AG10803 (cell line): ENCODE results near the gene MINDY2.

ENCODE experiments used
- DNase-seq: peaks from one replicate; pipeline ENCODE4 v3.0.0; 2010; ENCODE audit warnings: low read depth
- H3K4me3 ChIP-seq: 2 replicates; pipeline ENCODE4 v1.5.1; 2011; ENCODE audit warnings: mild to moderate bottlenecking, low read length, control low read depth
- TF ChIP-seq, protein P1 (sequence below): conservative IDR thresholded peaks from 2 replicates; pipeline ENCODE4 v1.5.1; 2011; ENCODE audit warnings: mild to moderate bottlenecking, low read length, control low read depth, inconsistent platforms

The MINDY2 gene

DNA sequence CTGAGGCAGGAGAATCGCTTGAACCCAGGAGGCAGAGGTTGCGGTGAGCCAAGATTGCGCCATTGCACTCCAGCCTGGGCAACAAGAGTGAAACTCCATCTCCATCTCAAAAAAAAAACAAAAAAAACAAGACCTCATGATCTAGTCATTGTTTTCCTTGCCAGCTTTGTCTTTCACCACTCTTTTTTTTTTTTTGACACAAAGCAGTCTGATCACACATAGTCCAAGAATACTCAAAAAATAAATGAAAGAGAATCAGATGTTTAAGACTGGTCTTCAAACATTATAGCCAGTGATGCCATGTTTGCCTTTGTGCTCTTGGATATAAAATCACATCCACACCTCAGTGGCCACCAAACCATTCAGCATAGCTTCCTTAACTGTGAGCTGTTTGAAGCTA is 15.8 kb upstream of the MINDY2 start:
- TF ChIP-seq, protein P1, sequence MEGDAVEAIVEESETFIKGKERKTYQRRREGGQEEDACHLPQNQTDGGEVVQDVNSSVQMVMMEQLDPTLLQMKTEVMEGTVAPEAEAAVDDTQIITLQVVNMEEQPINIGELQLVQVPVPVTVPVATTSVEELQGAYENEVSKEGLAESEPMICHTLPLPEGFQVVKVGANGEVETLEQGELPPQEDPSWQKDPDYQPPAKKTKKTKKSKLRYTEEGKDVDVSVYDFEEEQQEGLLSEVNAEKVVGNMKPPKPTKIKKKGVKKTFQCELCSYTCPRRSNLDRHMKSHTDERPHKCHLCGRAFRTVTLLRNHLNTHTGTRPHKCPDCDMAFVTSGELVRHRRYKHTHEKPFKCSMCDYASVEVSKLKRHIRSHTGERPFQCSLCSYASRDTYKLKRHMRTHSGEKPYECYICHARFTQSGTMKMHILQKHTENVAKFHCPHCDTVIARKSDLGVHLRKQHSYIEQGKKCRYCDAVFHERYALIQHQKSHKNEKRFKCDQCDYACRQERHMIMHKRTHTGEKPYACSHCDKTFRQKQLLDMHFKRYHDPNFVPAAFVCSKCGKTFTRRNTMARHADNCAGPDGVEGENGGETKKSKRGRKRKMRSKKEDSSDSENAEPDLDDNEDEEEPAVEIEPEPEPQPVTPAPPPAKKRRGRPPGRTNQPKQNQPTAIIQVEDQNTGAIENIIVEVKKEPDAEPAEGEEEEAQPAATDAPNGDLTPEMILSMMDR: no peak
- no peak for DNase-seq
- H3K4me3 ChIP-seq: no peak overlapping the region

DNA sequence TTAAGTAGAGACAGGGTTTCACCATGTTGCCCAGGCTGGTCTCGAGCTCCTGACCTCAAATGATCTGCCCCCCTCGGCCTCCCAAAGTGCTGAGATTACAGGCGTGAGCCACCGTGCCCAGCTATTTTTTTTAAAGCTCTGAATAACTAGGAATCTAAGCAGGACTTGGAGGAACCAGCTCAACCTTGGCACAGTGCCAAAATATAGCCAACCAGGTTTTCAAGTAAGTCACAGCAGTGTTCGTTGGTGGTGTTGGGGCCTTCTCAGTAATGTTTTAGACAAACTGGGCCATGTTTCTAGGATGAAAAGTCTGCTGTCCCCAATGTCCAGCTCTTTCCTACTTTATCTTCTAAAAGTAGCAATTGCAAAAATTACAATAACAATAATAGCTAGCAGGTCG is 15.1 kb upstream of the MINDY2 start:
- H3K4me3 ChIP-seq: no peak overlapping the region
- TF ChIP-seq, protein P1: no peak
- no peak for DNase-seq

DNA sequence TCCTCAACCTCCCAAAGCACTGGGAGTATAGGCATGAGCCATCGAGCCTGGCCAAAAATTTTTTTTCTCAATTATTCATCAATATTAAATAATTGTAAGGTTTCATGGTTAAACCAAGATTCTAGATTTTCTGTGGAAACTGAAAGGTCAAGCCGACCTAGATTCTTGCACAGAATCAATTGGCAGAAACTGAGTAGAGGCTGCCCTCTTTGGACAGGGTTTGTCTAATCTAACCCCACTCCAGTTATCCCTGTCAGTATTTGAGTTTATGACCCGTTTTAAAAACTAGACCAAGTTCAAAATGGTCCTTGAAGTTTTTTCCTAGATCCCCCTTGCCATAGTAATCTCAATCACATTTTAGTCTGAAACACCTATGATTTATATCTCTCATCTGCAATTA is 13.0 kb upstream of the MINDY2 start:
- DNase-seq: peak; percentile 49
- TF ChIP-seq, protein P1: peak; percentile 56
- H3K4me3 ChIP-seq: no peak overlapping the region

DNA sequence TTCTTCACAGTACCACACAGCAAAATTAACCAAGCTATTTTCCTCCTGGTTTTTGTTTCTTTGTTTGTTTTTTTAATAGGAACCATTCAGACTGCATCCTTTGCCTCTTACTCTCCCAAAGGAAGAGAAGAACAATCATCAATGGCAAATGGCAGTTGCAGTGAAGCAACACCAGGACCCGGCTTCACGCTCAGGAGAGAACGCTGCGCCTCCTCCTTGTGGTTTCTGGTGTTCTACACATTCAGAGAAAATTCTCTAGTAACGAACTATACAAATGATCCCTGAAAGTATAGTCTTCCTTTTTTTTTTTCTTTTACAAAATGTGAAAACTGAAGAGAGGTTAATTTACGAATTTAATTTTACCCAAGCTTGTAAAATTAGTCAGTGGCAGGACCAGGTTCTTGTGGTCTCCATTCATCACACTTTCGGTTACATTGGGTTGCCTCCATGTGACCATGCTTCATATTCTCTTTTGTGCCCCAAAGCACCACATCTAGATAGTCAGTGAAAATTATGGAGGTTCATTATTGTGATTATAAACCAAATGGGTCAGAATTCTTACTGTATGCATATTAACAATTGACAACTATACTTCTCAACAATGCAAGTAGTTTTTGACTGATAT is 10.6 kb upstream of the MINDY2 start:
- no peak for DNase-seq
- no peak overlapping the region for H3K4me3 ChIP-seq
- TF ChIP-seq, protein P1: no peak

DNA sequence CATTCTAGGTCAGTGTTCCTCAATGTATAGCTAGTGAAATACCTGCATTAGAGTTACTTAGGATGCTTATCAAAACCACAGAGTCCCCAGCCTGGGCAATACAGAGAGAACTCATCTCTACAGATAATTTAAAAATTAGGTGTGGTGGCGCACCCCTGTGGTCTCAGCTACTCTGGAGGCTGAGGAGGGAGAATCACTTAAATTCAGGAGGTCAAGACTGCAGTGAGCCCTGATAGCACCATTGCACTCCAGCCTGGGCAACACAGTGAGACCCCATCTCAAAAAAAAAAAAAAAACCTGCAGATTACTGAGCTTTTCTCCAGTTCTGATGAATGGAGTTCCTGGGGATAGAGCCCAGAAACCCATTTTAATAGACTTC is 10.1 kb upstream of the MINDY2 start:
- TF ChIP-seq, protein P1: no peak
- no peak overlapping the region for H3K4me3 ChIP-seq
- no peak for DNase-seq

DNA sequence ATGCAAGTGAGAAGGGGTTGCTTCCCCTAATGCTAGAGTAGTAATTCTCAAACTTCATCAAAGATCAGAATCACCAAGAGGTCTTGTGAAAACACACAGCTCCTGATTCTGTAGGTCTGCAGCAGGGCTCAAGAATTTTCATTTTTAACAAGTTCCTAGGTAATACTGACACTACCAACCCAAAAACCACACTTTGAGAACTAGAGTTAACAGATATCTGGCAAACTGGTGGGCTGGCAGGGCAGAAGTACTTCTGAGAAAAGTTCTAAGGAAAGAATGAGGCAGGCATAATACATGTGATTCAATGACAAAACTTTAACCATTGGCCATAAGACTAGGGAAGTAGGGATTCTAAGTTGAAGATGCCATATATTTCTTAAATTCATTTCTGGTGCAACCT is 8.8 kb upstream of the MINDY2 start:
- no peak overlapping the region for H3K4me3 ChIP-seq
- no peak for DNase-seq
- TF ChIP-seq, protein P1: no peak

DNA sequence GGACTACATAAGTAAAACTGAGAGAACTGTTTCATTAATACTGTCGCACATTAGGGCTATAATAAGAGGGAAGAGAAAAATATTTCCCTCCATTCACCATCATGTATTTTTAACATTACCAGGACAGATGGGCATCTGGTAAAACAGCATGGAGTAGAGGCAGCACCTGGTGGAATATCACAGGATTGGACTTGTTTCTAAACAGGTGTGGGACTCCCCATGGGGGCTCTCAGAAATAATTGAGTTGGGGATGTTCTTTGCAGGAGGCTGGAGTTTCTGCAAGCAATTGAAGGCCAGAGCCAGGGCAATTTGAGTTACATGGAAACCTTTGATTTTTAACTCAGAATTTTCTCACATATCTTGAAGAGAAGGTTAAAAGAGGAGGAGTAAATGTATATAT is 8.4 kb upstream of the MINDY2 start:
- TF ChIP-seq, protein P1: no peak
- H3K4me3 ChIP-seq: no peak overlapping the region
- DNase-seq: no peak
